Activated naive CD4-positive, alpha-beta T cell treated with anti-CD3 and anti-CD28 coated beads for 36 hours (primary cell): ENCODE results near the gene OPN3. TPM values are rescaled to one million over a fixed set of nuclear protein-coding genes. Genes with fewer than 3 reads are reported as not detected.
A peak's percentile ranks its signal among the peaks of the same experiment; 100 is the strongest.

Experiments
- CTCF ChIA-PET: fragments of 350-600 bp; sonication (Branson Sonifier 250); formaldehyde crosslinking; loops from one replicate; lab custom pipeline; 2021; ENCODE audit warnings: antibody characterized with exemption; lab: Charles Lee
- DNase-seq: peaks from one replicate; pipeline ENCODE4 v3.0.0-alpha.2; 2020
- H3K27ac Mint-ChIP-seq: one replicate; pipeline ENCODE4 v1.8.0; 2021; ENCODE audit warnings: mild to moderate bottlenecking, mixed read lengths
- H3K27me3 Mint-ChIP-seq: one replicate; pipeline ENCODE4 v1.8.0; 2021; ENCODE audit warnings: low read depth, mixed read lengths
- H3K36me3 Mint-ChIP-seq: one replicate; pipeline ENCODE4 v1.8.0; 2021; ENCODE audit warnings: low read depth, mixed read lengths
- H3K4me1 Mint-ChIP-seq: one replicate; pipeline ENCODE4 v1.8.0; 2021; ENCODE audit warnings: low read depth, mixed read lengths
- H3K4me3 Mint-ChIP-seq: one replicate; pipeline ENCODE4 v1.8.0; 2021; ENCODE audit warnings: mild to moderate bottlenecking, moderate library complexity, mixed read lengths
- H3K9me3 Mint-ChIP-seq: one replicate; pipeline ENCODE4 v1.8.0; 2021; ENCODE audit warnings: mixed read lengths
- intact Hi-C: fragments of 100-400 bp; cut with micrococcal nuclease; formaldehyde crosslinking; loops from one replicate; pipeline ENCODE4 v1.15.1; 2023
- total RNA-seq, 2 experiments: library from RNA; stranded (reverse); gene quantifications; one replicate each; pipeline ENCODE4 v1.2.3, GENCODE V29; 2021

Gene OPN3
- total RNA-seq, 2 experiments from 2014 or later: 7.7 to 9.0 TPM

GRCh38 chr1:241614572-241614971 is 25.6 kb downstream of the OPN3 start:
- DNase-seq: no peak
- H3K4me3 Mint-ChIP-seq: no peak overlapping the region
- peaks cover 2% of the 10 kb centered on the region for H3K36me3 Mint-ChIP-seq
- no peaks in the 10 kb centered on the region for H3K27me3 Mint-ChIP-seq
- peaks cover 15% of the 10 kb centered on the region for H3K4me1 Mint-ChIP-seq
- CTCF ChIA-PET: interaction anchor here (0.7 to 1.2 kb wide), 2 partner anchors 154 to 384 kb away, joined by 3 to 6 read pairs; partner anchors contain the start of gene MAP1LC3C
- no peaks in the 10 kb centered on the region for H3K9me3 Mint-ChIP-seq
- intact Hi-C loops: no loop called here
- no peak overlapping the region for H3K27ac Mint-ChIP-seq

GRCh38 chr1:241614144-241614543 is 26.0 kb downstream of the OPN3 start:
- DNase-seq: no peak
- no peak overlapping the region for H3K4me3 Mint-ChIP-seq
- H3K27ac Mint-ChIP-seq: no peak overlapping the region
- CTCF ChIA-PET: interaction anchor here (0.7 to 1.2 kb wide), 2 partner anchors 154 to 385 kb away, joined by 3 to 6 read pairs; partner anchors contain the start of gene MAP1LC3C
- H3K4me1 Mint-ChIP-seq: peaks cover 15% of the 10 kb centered on the region
- H3K36me3 Mint-ChIP-seq: peaks cover 2% of the 10 kb centered on the region
- H3K9me3 Mint-ChIP-seq: no peaks in the 10 kb centered on the region
- intact Hi-C loops: no loop called here
- H3K27me3 Mint-ChIP-seq: no peaks in the 10 kb centered on the region

GRCh38 chr1:241612533-241613477 is 27.4 kb downstream of the OPN3 start:
- H3K9me3 Mint-ChIP-seq: no peaks in the 10 kb centered on the region
- H3K36me3 Mint-ChIP-seq: no peaks in the 10 kb centered on the region
- DNase-seq: no peak
- CTCF ChIA-PET: interaction anchor here (0.6 to 3.8 kb wide), 11 partner anchors 14 to 234 kb away, joined by 3 to 19 read pairs (median 5); partner anchors contain the start of gene KMO
- H3K4me3 Mint-ChIP-seq: no peak overlapping the region
- intact Hi-C loops: no loop called here
- peak overlapping the region; percentile 47 for H3K27ac Mint-ChIP-seq
- no peaks in the 10 kb centered on the region for H3K27me3 Mint-ChIP-seq
- H3K4me1 Mint-ChIP-seq: peaks cover 16% of the 10 kb centered on the region

- Mint-ChIP-seq H3K4me3 (no peak overlapping the region), H3K4me1 (peaks cover 15% of the 10 kb centered on the region), H3K27ac (no peak overlapping the region), H3K36me3 (no peaks in the 10 kb centered on the region), H3K9me3 (no peaks in the 10 kb centered on the region), H3K27me3 (no peaks in the 10 kb centered on the region)
- CTCF ChIA-PET: interaction anchor here (0.6 to 3.8 kb wide), 36 partner anchors 8 to 409 kb away, joined by 3 to 20 read pairs (median 5); partner anchors contain the start of genes KMO and MAP1LC3C
- intact Hi-C loops: loop anchor here (1.0 to 2.0 kb wide), 10 partner anchors 16 to 406 kb away; partner anchors contain the start of genes CHML and OPN3
- DNase-seq: no peak
Measured at GRCh38 chr1:241611736-241612135, 28.4 kb downstream of the OPN3 start.

- CTCF ChIA-PET: interaction anchor here (0.5 to 3.8 kb wide), 43 partner anchors 8 to 410 kb away, joined by 3 to 20 read pairs (median 4); partner anchors contain the start of genes KMO and MAP1LC3C
- intact Hi-C loops: loop anchor here (1.0 to 2.0 kb wide), 10 partner anchors 16 to 406 kb away; partner anchors contain the start of genes CHML and OPN3
- no peaks in the 10 kb centered on the region for H3K27me3 Mint-ChIP-seq
- H3K9me3 Mint-ChIP-seq: no peaks in the 10 kb centered on the region
- H3K4me1 Mint-ChIP-seq: peaks cover 15% of the 10 kb centered on the region
- peak; percentile 11 for DNase-seq
- no peaks in the 10 kb centered on the region for H3K36me3 Mint-ChIP-seq
- no peak overlapping the region for H3K4me3 Mint-ChIP-seq
- no peak overlapping the region for H3K27ac Mint-ChIP-seq
Measured at GRCh38 chr1:241611063-241611462, 29.1 kb downstream of the OPN3 start.

GRCh38 chr1:241610056-241610815 is 29.9 kb downstream of the OPN3 start:
- CTCF ChIA-PET: interaction anchor here (0.5 to 3.8 kb wide), 36 partner anchors 8 to 411 kb away, joined by 3 to 20 read pairs (median 4); partner anchors contain the start of genes KMO and MAP1LC3C
- Mint-ChIP-seq H3K4me3 (no peak overlapping the region), H3K36me3 (no peaks in the 10 kb centered on the region), H3K4me1 (peaks cover 15% of the 10 kb centered on the region), H3K9me3 (no peaks in the 10 kb centered on the region), H3K27ac (no peak overlapping the region), H3K27me3 (no peaks in the 10 kb centered on the region)
- intact Hi-C loops: loop anchor here (2.0 kb wide), 1 partner anchor 377 kb away; no protein-coding TSS in a partner anchor
- DNase-seq: no peak

GRCh38 chr1:241608379-241609033 is 31.7 kb downstream of the OPN3 start:
- H3K27ac Mint-ChIP-seq: no peak overlapping the region
- peaks cover 4% of the 10 kb centered on the region for H3K36me3 Mint-ChIP-seq
- H3K27me3 Mint-ChIP-seq: no peaks in the 10 kb centered on the region
- DNase-seq: no peak
- intact Hi-C loops: no loop called here
- no peak overlapping the region for H3K4me3 Mint-ChIP-seq
- H3K4me1 Mint-ChIP-seq: peaks cover 9% of the 10 kb centered on the region
- CTCF ChIA-PET: interaction anchor here (0.6 kb wide), 2 partner anchors 11 to 71 kb away, joined by 3 to 4 read pairs; no protein-coding TSS in a partner anchor
- H3K9me3 Mint-ChIP-seq: no peaks in the 10 kb centered on the region

- no peaks in the 10 kb centered on the region for H3K27me3 Mint-ChIP-seq
- CTCF ChIA-PET: interaction anchor here (0.6 to 0.7 kb wide), 4 partner anchors 25 to 1004 kb away, joined by 3 to 4 read pairs (median 3); no protein-coding TSS in a partner anchor
- H3K36me3 Mint-ChIP-seq: peaks cover 14% of the 10 kb centered on the region
- no peak overlapping the region for H3K4me3 Mint-ChIP-seq
- intact Hi-C loops: no loop called here
- H3K9me3 Mint-ChIP-seq: no peaks in the 10 kb centered on the region
- H3K4me1 Mint-ChIP-seq: peaks cover 5% of the 10 kb centered on the region
- no peak for DNase-seq
- no peak overlapping the region for H3K27ac Mint-ChIP-seq
Measured at GRCh38 chr1:241607497-241607896, 32.7 kb downstream of the OPN3 start.

GRCh38 chr1:241606544-241606943 is 33.6 kb downstream of the OPN3 start:
- CTCF ChIA-PET: no interaction called here
- no peaks in the 10 kb centered on the region for H3K27me3 Mint-ChIP-seq
- DNase-seq: no peak
- peaks cover 4% of the 10 kb centered on the region for H3K4me1 Mint-ChIP-seq
- H3K4me3 Mint-ChIP-seq: no peak overlapping the region
- intact Hi-C loops: no loop called here
- H3K36me3 Mint-ChIP-seq: peaks cover 17% of the 10 kb centered on the region
- no peak overlapping the region for H3K27ac Mint-ChIP-seq
- H3K9me3 Mint-ChIP-seq: no peaks in the 10 kb centered on the region

- no peak for DNase-seq
- Mint-ChIP-seq H3K9me3 (no peaks in the 10 kb centered on the region), H3K4me1 (peaks cover 10% of the 10 kb centered on the region), H3K27me3 (no peaks in the 10 kb centered on the region), H3K27ac (no peak overlapping the region), H3K36me3 (peaks cover 24% of the 10 kb centered on the region), H3K4me3 (no peak overlapping the region)
- intact Hi-C loops: no loop called here
- CTCF ChIA-PET: interaction anchor here (0.6 to 1.6 kb wide), 5 partner anchors 12 to 392 kb away, joined by 3 to 5 read pairs (median 3); no protein-coding TSS in a partner anchor
Measured at GRCh38 chr1:241605146-241605805, 34.9 kb downstream of the OPN3 start.

GRCh38 chr1:241603731-241604245 is 36.4 kb downstream of the OPN3 start:
- CTCF ChIA-PET: interaction anchor here (2.4 kb wide), 1 partner anchor 7 kb away, joined by 9 read pairs; no protein-coding TSS in a partner anchor
- intact Hi-C loops: no loop called here
- no peak overlapping the region for H3K27ac Mint-ChIP-seq
- H3K4me1 Mint-ChIP-seq: peaks cover 10% of the 10 kb centered on the region
- H3K4me3 Mint-ChIP-seq: no peak overlapping the region
- peaks cover 24% of the 10 kb centered on the region for H3K36me3 Mint-ChIP-seq
- DNase-seq: no peak
- no peaks in the 10 kb centered on the region for H3K9me3 Mint-ChIP-seq
- no peaks in the 10 kb centered on the region for H3K27me3 Mint-ChIP-seq
